H9 (cell line): Measurements from ENCODE around the gene CPA4. TPM values are rescaled to one million over a fixed set of nuclear protein-coding genes. Genes with fewer than 3 reads are reported as not detected.

Source experiments
- DNase-seq: peaks from one replicate; pipeline ENCODE4 v3.0.0-alpha.2; 2017
- H2AFZ ChIP-seq: one replicate; pipeline ENCODE4 v1.6.1; 2013; ENCODE audit warnings: mild to moderate bottlenecking, low read length, control low read depth, moderate library complexity
- H2AK5ac ChIP-seq: 2 replicates; pipeline ENCODE4 v1.6.1; 2013; ENCODE audit warnings: low read length, control low read depth, mixed read lengths; ENCODE audit not compliant: insufficient read length
- H2BK120ac ChIP-seq: one replicate; pipeline ENCODE4 v1.6.1; 2013; ENCODE audit warnings: low read depth, mild to moderate bottlenecking, low read length, control low read depth, inconsistent platforms; ENCODE audit not compliant: poor library complexity, severe bottlenecking
- H2BK12ac ChIP-seq: 2 replicates; pipeline ENCODE4 v1.6.1; 2013; ENCODE audit warnings: low read length, control low read depth, mixed read lengths, low read depth; ENCODE audit not compliant: insufficient read length
- H2BK15ac ChIP-seq: 2 replicates; pipeline ENCODE4 v1.6.1; 2013; ENCODE audit warnings: low read depth, low read length, control low read depth
- H2BK20ac ChIP-seq: one replicate; pipeline ENCODE4 v1.6.1; 2013; ENCODE audit warnings: low read depth, mild to moderate bottlenecking, low read length, control low read depth, inconsistent platforms; ENCODE audit not compliant: poor library complexity, severe bottlenecking
- H2BK5ac ChIP-seq: 2 replicates; pipeline ENCODE4 v1.6.1; 2013; ENCODE audit warnings: low read length, control low read depth, mixed read lengths; ENCODE audit not compliant: insufficient read length
- H3K14ac ChIP-seq: 2 replicates; pipeline ENCODE4 v1.6.1; 2013; ENCODE audit warnings: low read length, control low read depth; ENCODE audit not compliant: insufficient read depth
- H3K18ac ChIP-seq: 2 replicates; pipeline ENCODE4 v1.6.1; 2013; ENCODE audit warnings: low read depth, mild to moderate bottlenecking, mixed read lengths, low read length, control low read depth; ENCODE audit not compliant: insufficient read length
- H3K23ac ChIP-seq: 2 replicates; pipeline ENCODE4 v1.6.1; 2013; ENCODE audit warnings: low read length, control low read depth, mixed read lengths, low read depth; ENCODE audit not compliant: insufficient read length
- H3K23me2 ChIP-seq: 2 replicates; pipeline ENCODE4 v1.6.1; 2013; ENCODE audit warnings: low read depth, mild to moderate bottlenecking, mixed read lengths, low read length, control low read depth; ENCODE audit not compliant: insufficient read length, poor library complexity, severe bottlenecking
- H3K27ac ChIP-seq: 2 replicates; pipeline ENCODE4 v1.5.1; 2013; ENCODE audit warnings: low read length, control low read depth, mixed read lengths, low read depth; ENCODE audit not compliant: insufficient read length
- H3K27me3 ChIP-seq: 2 replicates; pipeline ENCODE4 v1.6.1; 2013; ENCODE audit warnings: low read length, control low read depth, inconsistent platforms; ENCODE audit not compliant: insufficient read depth
- H3K4ac ChIP-seq: 2 replicates; pipeline ENCODE4 v1.6.1; 2013; ENCODE audit warnings: low read depth, mild to moderate bottlenecking, control low read depth, inconsistent platforms, low read length, moderate library complexity
- H3K4me1 ChIP-seq: 2 replicates; pipeline ENCODE4 v1.6.1; 2013; ENCODE audit warnings: low read length, control low read depth, inconsistent platforms; ENCODE audit not compliant: insufficient read depth
- H3K4me2 ChIP-seq: 2 replicates; pipeline ENCODE4 v1.6.1; 2013; ENCODE audit warnings: low read length, control low read depth, mixed read lengths; ENCODE audit not compliant: insufficient read length, insufficient read depth
- H3K56ac ChIP-seq: 2 replicates; pipeline ENCODE4 v1.6.1; 2013; ENCODE audit warnings: low read depth, mild to moderate bottlenecking, mixed read lengths, low read length, control low read depth; ENCODE audit not compliant: insufficient read length
- H3K79me1 ChIP-seq: 2 replicates; pipeline ENCODE4 v1.6.1; 2013; ENCODE audit warnings: low read depth, mild to moderate bottlenecking, moderate library complexity, low read length, control low read depth, inconsistent platforms; ENCODE audit not compliant: insufficient read depth, poor library complexity, severe bottlenecking
- H3K79me2 ChIP-seq: 2 replicates; pipeline ENCODE4 v1.6.1; 2013; ENCODE audit warnings: low read length, control low read depth, inconsistent platforms; ENCODE audit not compliant: insufficient read depth
- H3K9ac ChIP-seq: 2 replicates; pipeline ENCODE4 v1.6.1; 2013; ENCODE audit warnings: low read length, control low read depth, mixed read lengths; ENCODE audit not compliant: insufficient read length; ENCODE audit errors: extremely low read depth
- H3K9me3 ChIP-seq: one replicate; pipeline ENCODE4 v1.6.1; 2013; ENCODE audit warnings: low read depth, low read length, inconsistent platforms; ENCODE audit not compliant: control insufficient read depth
- H3T11ph ChIP-seq: one replicate; pipeline ENCODE4 v1.6.1; 2013; ENCODE audit warnings: mild to moderate bottlenecking, low read length, control low read depth, inconsistent platforms
- H4K20me1 ChIP-seq: one replicate; pipeline ENCODE4 v1.6.1; 2013; ENCODE audit not compliant: control insufficient read depth, insufficient read length, insufficient read depth
- H4K5ac ChIP-seq: 2 replicates; pipeline ENCODE4 v1.6.1; 2013; ENCODE audit warnings: low read depth, mild to moderate bottlenecking, mixed read lengths, low read length, control low read depth; ENCODE audit not compliant: insufficient read length
- H4K8ac ChIP-seq: replicated peaks from 2 replicates; pipeline ENCODE4 v1.6.1; 2013; ENCODE audit warnings: low read length, control low read depth, mixed read lengths, low read depth; ENCODE audit not compliant: insufficient read length
- H4K91ac ChIP-seq: 2 replicates; pipeline ENCODE4 v1.6.1; 2013; ENCODE audit warnings: low read depth, mild to moderate bottlenecking, moderate library complexity, mixed read lengths, low read length, control low read depth; ENCODE audit not compliant: insufficient read length
- H3K27ac Mint-ChIP-seq, 3 experiments: 2 replicates in 2 of 3; 3 replicates in 1 of 3; pipeline ENCODE4 v1.8.0; 2020 to 2021; ENCODE audit warnings: mixed read lengths in 3 of 3, mild to moderate bottlenecking in 1 of 3, moderate library complexity in 1 of 3
- H3K27me3 Mint-ChIP-seq: 2 replicates; pipeline ENCODE4 v1.8.0; 2021; ENCODE audit warnings: low read depth, mild to moderate bottlenecking, moderate library complexity, mixed read lengths
- H3K36me3 Mint-ChIP-seq, 3 experiments: 2 replicates in 2 of 3; 3 replicates in 1 of 3; pipeline ENCODE4 v1.8.0; 2020 to 2021; ENCODE audit warnings: low read depth in 3 of 3, mixed read lengths in 3 of 3; ENCODE audit not compliant: insufficient read depth in 1 of 3
- H3K4me1 Mint-ChIP-seq, 2 experiments: 2 replicates each; pipeline ENCODE4 v1.8.0; 2020; ENCODE audit warnings: mixed read lengths in 2 of 2
- H3K4me3 Mint-ChIP-seq, 2 experiments: 2 replicates in 1 of 2; 3 replicates in 1 of 2; pipeline ENCODE4 v1.8.0; 2020 to 2021; ENCODE audit warnings: mild to moderate bottlenecking in 2 of 2, mixed read lengths in 2 of 2, moderate library complexity in 1 of 2
- H3K9me3 Mint-ChIP-seq, 2 experiments: 2 replicates in 1 of 2; 3 replicates in 1 of 2; pipeline ENCODE4 v1.8.0; 2020; ENCODE audit warnings: mild to moderate bottlenecking in 2 of 2, mixed read lengths in 2 of 2, moderate library complexity in 1 of 2
- WGBS: extraction: QIAGEN DNeasy Blood & Tissue Kit; methylation state at CpG from one replicate; pipeline ENCODE4 v1.1.7; 2013; ENCODE audit warnings: missing lambda C conversion rate, low lambda C conversion rate, mixed read lengths; ENCODE audit not compliant: insufficient read length; ENCODE audit errors: extremely low coverage; 5-methylcytosine and 5-hydroxymethylcytosine counted together
- total RNA-seq: library from RNA; stranded (reverse); gene quantifications from 2 replicates; pipeline ENCODE4 v1.2.1, GENCODE V29; 2021
- TF ChIP-seq, protein P1 (sequence below): fragments of 200-600 bp; sonication (generic); conservative IDR thresholded peaks from 3 replicates; pipeline ENCODE4 v1.8.0; 2021; ENCODE audit warnings: antibody characterized with exemption, mild to moderate bottlenecking

Gene CPA4
- total RNA-seq, 1 experiment from 2014 or later, result not detected

DNA sequence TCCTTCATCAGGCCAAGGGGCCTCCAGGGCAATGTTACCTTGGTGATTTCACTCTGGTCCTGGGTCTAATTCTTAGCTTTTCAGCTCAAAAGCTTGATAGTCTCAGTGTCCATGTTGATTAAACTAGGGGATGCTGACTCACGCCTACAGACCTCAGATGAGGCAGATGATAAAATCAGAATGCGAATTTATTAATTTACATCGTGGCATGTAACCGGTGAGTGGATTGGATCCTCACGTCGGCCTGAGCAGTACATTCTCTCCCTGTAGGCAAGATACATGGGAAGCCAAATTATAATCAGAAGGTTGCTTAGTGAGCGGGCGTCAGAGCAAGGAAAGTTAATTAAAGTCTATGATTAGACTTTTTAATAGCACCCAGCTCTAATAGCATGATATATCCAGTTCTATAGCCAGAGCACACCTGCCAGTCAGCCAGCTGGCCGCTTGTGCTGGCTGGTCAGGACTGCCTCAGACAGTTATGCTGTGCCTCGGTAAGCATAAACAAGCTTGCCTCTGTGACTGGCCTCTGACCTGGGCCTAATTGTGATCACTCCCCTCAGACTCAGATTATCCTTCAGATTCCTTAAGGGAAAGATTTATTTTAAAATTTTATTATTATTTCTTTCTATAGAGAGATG lies 31.5 kb downstream of the CPA4 start:
- Histone ChIP-seq H3K27me3 (no peaks in the 10 kb centered on the region), H4K20me1 (no peaks in the 10 kb centered on the region), H2BK12ac (no peak overlapping the region), H3K23ac (no peak overlapping the region), H3K79me2 (no peaks in the 10 kb centered on the region), H3K14ac (no peak overlapping the region), H3T11ph (no peak overlapping the region), H2BK20ac (no peak overlapping the region), H3K23me2 (no peaks in the 10 kb centered on the region), H3K9me3 (no peaks in the 10 kb centered on the region), H3K56ac (no peak overlapping the region), H2AFZ (no peak overlapping the region), H3K4me2 (no peak overlapping the region), H3K18ac (no peak overlapping the region), H2AK5ac (no peak overlapping the region), H3K4ac (no peak overlapping the region), H4K91ac (no peak overlapping the region), H3K27ac (no peak overlapping the region), H2BK15ac (no peak overlapping the region), H3K4me1 (no peaks in the 10 kb centered on the region), H3K79me1 (no peaks in the 10 kb centered on the region), H4K5ac (no peak overlapping the region), H4K8ac (no peak overlapping the region), H2BK5ac (no peak overlapping the region), H2BK120ac (no peak overlapping the region), H3K9ac (no peak overlapping the region)
- H3K4me1 Mint-ChIP-seq, result peaks cover 14% of the 10 kb centered on the region in 2 experiments
- no CpG with 5 or more reads among the region's 10 CpGs for WGBS
- no peak for DNase-seq
- H3K36me3 Mint-ChIP-seq, result no peaks in the 10 kb centered on the region; a peak in 1 of 7 replicates
- no peaks in the 10 kb centered on the region; a peak in 1 of 5 replicates for H3K9me3 Mint-ChIP-seq
- H3K4me3 Mint-ChIP-seq, result no peak overlapping the region
- no peaks in the 10 kb centered on the region; the same call in 1 of the 2 replicates for H3K27me3 Mint-ChIP-seq
- TF ChIP-seq, protein P1, sequence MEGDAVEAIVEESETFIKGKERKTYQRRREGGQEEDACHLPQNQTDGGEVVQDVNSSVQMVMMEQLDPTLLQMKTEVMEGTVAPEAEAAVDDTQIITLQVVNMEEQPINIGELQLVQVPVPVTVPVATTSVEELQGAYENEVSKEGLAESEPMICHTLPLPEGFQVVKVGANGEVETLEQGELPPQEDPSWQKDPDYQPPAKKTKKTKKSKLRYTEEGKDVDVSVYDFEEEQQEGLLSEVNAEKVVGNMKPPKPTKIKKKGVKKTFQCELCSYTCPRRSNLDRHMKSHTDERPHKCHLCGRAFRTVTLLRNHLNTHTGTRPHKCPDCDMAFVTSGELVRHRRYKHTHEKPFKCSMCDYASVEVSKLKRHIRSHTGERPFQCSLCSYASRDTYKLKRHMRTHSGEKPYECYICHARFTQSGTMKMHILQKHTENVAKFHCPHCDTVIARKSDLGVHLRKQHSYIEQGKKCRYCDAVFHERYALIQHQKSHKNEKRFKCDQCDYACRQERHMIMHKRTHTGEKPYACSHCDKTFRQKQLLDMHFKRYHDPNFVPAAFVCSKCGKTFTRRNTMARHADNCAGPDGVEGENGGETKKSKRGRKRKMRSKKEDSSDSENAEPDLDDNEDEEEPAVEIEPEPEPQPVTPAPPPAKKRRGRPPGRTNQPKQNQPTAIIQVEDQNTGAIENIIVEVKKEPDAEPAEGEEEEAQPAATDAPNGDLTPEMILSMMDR, result no peak
- no peak overlapping the region for H3K27ac Mint-ChIP-seq
